Stomach (tissue), 4 donors: ENCODE data around the gene TBX15.

Experiments used
- CTCF ChIP-seq, 7 experiments: fragments of 450-650 bp in 4 of 7; fragments of 200-600 bp in 3 of 7; sonication (generic) in 3 of 7; IDR thresholded peaks; one replicate each; pipeline ENCODE4 v1.5.1; 2016 to 2019; ENCODE audit warnings: antibody characterized with exemption in 7 of 7, control low read depth in 2 of 7, mild to moderate bottlenecking in 1 of 7
- EP300 ChIP-seq: sonication (generic); formaldehyde crosslinking; IDR thresholded peaks from one replicate; pipeline ENCODE4 v1.6.1; 2017; ENCODE audit warnings: antibody characterized with exemption
- POLR2A ChIP-seq, 4 donors: fragments of 450-650 bp; IDR thresholded peaks; one replicate each; pipeline ENCODE4 v1.6.1; 2016; ENCODE audit warnings: antibody characterized with exemption in 4 of 4, control low read depth in 2 of 4, mild to moderate bottlenecking in 1 of 4, moderate library complexity in 1 of 4
- POLR2AphosphoS5 ChIP-seq, 3 donors: sonication (generic); formaldehyde crosslinking; IDR thresholded peaks; one replicate each; pipeline ENCODE4 v1.6.1; 2016; ENCODE audit warnings: antibody characterized with exemption in 3 of 3

- TF ChIP-seq CTCF (IDR thresholded peaks at IDR 0.05) = no peak
- no peak for TF ChIP-seq EP300
- TF ChIP-seq POLR2A (IDR thresholded peaks at IDR 0.05) = no peak
- no peak for TF ChIP-seq POLR2AphosphoS5 (IDR thresholded peaks at IDR 0.05)
Observed at GRCh38 chr1:118923319-118923718, 64.8 kb downstream of the TBX15 start.
